Measurements from ENCODE around the gene MRPL20. TPM values are rescaled to one million over a fixed set of nuclear protein-coding genes. Genes with fewer than 3 reads are reported as not detected.

The MRPL20 gene
- total and polyA plus RNA-seq, 12 donors = 98.9 to 276 (median 158) TPM

DNA sequence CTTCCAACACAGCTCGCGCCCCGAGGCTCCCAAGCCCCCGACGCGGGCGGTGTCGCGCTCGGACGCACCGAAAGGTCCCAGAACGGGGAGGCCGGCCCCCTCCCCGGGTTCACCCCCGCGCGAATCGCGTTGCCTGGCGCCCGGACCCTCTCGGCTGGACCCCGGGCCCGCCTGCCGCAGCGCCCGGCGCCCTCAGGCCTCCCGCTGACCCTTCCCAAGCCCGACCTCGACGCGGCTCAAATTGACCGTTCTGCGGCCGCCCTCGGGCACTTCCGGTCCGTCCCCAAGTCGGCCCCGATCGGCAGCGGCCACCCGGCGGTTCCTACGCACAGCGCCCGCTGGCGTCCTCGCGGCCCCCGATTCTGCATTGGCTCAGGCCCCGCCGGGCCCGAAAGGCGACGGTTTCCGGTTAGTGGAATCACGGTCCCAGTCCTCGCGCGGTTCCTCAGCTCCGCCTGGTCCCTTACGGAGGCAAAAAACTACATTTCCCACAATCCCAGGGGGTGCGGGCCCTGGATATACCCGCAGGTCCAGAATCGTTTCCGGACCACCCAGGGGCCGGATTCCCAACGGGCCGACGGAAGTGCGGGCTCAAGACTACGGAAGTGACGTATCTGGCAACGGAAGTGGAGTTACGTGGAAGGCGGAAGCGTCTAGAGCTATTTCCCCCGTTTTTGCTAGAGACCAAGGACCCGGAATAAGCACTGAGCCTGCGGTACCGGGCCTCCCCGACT, 32.0 kb downstream of the MRPL20 start, which contains the start of gene AURKAIP1:
Gene AURKAIP1 (minus strand): TSS at position 279 of the 734 bp plus-strand sequence. CDS start 451 bp downstream, outside the sequence.
- TF ChIP-seq, protein P1, sequence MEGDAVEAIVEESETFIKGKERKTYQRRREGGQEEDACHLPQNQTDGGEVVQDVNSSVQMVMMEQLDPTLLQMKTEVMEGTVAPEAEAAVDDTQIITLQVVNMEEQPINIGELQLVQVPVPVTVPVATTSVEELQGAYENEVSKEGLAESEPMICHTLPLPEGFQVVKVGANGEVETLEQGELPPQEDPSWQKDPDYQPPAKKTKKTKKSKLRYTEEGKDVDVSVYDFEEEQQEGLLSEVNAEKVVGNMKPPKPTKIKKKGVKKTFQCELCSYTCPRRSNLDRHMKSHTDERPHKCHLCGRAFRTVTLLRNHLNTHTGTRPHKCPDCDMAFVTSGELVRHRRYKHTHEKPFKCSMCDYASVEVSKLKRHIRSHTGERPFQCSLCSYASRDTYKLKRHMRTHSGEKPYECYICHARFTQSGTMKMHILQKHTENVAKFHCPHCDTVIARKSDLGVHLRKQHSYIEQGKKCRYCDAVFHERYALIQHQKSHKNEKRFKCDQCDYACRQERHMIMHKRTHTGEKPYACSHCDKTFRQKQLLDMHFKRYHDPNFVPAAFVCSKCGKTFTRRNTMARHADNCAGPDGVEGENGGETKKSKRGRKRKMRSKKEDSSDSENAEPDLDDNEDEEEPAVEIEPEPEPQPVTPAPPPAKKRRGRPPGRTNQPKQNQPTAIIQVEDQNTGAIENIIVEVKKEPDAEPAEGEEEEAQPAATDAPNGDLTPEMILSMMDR (IDR thresholded peaks at IDR 0.05) = peak in 3 of 6 experiments; percentile 30 to 47 (median 37)
- TF ChIP-seq POLR2A (IDR thresholded peaks at IDR 0.05) = peak; percentile 55 to 65
- no peaks in the 10 kb centered on the region for H3K27me3 ChIP-seq
- H3K36me3 ChIP-seq (replicated peaks in 1 of 2) = peaks cover 0 to 10% of the 10 kb centered on the region in 2 donors
- H3K9me3 ChIP-seq (replicated peaks in 1 of 3) = no peaks in the 10 kb centered on the region
- DNase-seq = peak; percentile 98 to 99 (median 99)
- H3K4me3 ChIP-seq = peak within 1 kb of the TSS; percentile 52 to 83 (median 72)
- intact Hi-C loops (cut with DNase I) = no loop called here
- H3K4me1 ChIP-seq (replicated peaks in 1 of 2) = peaks cover 7 to 31% of the 10 kb centered on the region in 2 donors
- peak within 1 kb of the TSS; percentile 87 to 94 (median 90) for H3K27ac ChIP-seq
- WGBS, 4 donors = 0 to 1% (median 1%) methylated on average over 46 to 85 of the region's 85 CpGs; no CpG with 5 or more reads in 1 of the 4 donors

DNA sequence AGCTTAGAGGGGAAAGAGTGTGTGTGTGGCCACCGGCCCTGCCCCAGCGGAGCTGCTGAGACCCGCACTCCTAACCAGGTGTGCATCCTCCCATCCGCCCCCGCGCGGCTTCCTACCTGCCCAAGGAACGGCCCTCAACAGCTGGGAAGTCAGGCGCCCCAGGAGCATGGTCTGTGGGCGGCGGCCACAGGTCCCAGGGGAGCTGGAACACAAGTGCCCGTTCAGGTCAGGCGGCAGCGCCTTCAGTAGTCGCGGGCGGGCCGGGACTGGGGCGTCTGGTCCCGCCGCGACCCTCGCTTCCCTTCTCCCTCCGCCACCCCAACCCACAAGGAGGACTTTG, 32.5 kb downstream of the MRPL20 start:
- Histone ChIP-seq H3K27ac (peak overlapping the region; percentile 87 to 94 (median 90)), H3K27me3 (no peaks in the 10 kb centered on the region), H3K4me1 (replicated peaks in 1 of 2) (peaks cover 7 to 31% of the 10 kb centered on the region in 2 donors), H3K9me3 (replicated peaks in 1 of 3) (no peaks in the 10 kb centered on the region), H3K36me3 (replicated peaks in 1 of 2) (peaks cover 0 to 10% of the 10 kb centered on the region in 2 donors), H3K4me3 (peak overlapping the region; percentile 52 to 83 (median 72))
- no peak for DNase-seq
- WGBS, 4 donors = 1% methylated on average over 24 of the region's 24 CpGs; no CpG with 5 or more reads in 2 of the 4 donors
- intact Hi-C loops (cut with DNase I) = no loop called here
- TF ChIP-seq, protein P1 (IDR thresholded peaks at IDR 0.05) = no peak
- TF ChIP-seq POLR2A (IDR thresholded peaks at IDR 0.05) = no peak

DNA sequence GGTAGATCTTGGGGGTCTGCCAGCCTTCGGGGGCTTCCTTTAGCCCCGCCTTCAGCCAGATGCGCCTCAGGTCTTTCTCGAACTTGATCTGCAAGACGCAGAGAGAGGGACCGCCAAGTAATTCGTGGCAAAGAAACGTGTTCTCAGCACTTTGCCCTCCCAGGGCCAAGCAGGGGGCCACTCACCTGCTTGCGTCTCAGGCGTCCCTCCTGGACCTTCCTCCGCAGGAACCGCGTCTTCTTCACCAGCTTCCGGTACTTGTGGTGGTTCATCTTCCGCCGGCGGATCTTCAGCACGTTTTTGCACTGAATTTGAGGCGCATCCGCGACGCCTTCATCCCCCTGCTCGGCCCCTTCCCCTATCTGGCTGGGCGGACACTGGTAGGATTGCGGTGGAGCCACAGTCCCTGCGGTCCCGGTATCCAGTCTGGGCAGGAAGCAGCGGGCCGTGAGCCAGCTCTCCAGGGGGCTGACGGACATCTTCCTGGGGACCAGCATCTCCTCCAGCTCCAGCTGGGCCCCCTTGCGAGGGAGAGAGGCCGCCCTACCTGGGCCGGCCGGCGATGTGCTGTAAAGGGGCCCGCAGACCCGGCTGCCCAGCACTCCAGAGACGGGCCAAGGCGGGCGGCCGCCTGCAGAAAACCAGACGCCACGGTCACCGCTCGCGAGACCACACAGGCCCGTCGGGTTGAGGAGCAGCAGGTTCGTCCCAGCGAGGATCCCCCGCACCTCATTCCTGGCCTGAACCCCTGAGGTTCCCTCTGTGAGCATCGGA, 33.1 kb downstream of the MRPL20 start:
- Histone ChIP-seq H3K27ac (peak overlapping the region in 3 of 5 donors; percentile 88 to 94 (median 90)), H3K36me3 (replicated peaks in 1 of 2) (peaks cover 0 to 10% of the 10 kb centered on the region in 2 donors), H3K4me1 (replicated peaks in 1 of 2) (peaks cover 7 to 31% of the 10 kb centered on the region in 2 donors), H3K9me3 (replicated peaks in 1 of 3) (no peaks in the 10 kb centered on the region), H3K4me3 (peak overlapping the region in 3 of 4 donors; percentile 65 to 83 (median 79)), H3K27me3 (no peaks in the 10 kb centered on the region)
- TF ChIP-seq POLR2A (IDR thresholded peaks at IDR 0.05) = no peak
- TF ChIP-seq, protein P1 (IDR thresholded peaks at IDR 0.05) = no peak
- WGBS, 4 donors = 46 to 82% (median 50%) methylated on average over 30 to 52 of the region's 52 CpGs
- DNase-seq = peak in 1 of 7 donors; percentile 36
- intact Hi-C loops (cut with DNase I) = no loop called here
